ENCODE data around the gene GSTT4.
"Not testable (repeated sequence)": the region's sequence is repeated elsewhere in the genome, so short reads cannot be mapped to it uniquely, and the experiment has no call there.

Gene GSTT4

DNA sequence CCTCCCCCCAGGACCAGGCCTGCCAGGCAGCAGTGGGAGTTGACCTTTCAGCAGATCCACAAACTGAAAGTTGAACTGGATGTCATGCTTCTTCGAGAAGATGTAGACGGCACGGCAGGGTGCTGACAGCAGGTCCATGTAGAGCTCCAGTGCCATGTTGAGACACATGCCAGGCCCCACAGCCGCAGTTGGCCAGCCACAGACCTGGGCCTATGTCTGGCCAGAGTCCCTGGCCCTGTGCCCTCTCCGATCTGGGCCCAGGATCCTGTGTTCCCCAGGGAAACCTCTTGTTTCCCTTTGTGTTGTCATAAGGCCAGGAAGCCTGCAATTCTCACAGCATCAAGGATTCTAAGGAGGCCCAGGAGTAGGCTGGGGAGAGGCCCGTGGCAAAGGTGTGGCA, at the start of gene GSTT4:
TSS of gene GSTT4 (minus strand) at position 253 of the 400 bp plus-strand sequence. CDS start at position 156, 97 bp downstream.
- DNase-seq: no peak

DNA sequence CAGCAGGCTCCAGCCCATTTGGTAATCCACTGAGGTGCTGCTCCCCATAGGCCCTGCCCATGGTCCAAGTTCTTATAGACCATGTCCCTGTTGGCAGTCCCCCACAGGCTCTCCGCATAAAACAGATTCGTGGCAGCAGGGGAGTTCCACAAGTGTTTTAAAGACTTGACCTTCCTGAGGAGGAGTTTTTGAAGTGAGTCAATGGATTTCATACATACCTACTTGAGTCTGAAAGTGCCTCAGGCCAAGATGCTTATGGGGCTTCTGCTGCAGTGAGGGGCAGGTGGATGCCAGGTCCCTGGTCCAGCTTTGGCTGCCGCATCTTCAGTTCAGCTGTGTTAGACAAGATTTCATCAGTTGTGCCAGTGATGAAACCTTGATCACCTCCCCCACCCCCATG, 49.1 kb upstream of the GSTT4 start:
- peak; percentile 54 for DNase-seq

GRCh38 chr22:24053481-24054226, 48.4 kb upstream of the GSTT4 start:
- DNase-seq: no peak

DNA sequence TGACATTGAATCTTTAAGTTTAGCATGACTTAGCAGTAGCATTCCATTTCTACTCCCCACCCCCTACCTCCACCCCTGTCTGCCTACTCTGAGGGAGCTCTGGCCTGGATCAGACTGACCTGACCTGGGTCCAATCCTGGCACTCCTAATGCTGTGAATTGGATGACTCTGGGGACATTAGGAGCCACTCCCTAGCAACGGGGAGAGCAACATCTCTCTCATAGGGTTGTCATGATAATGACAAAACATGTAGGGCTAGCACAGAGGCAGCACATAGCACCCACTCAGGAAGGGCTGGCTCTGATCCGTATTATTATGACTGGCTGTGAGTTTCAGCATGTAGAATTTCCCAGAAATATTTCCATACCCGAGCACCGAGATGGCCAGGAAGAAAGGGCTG, 46.3 kb upstream of the GSTT4 start:
- no peak for DNase-seq

GRCh38 chr22:24051028-24051427, 45.8 kb upstream of the GSTT4 start:
- DNase-seq: no peak

GRCh38 chr22:24049978-24050377, 44.7 kb upstream of the GSTT4 start:
- DNase-seq: no peak

GRCh38 chr22:24049211-24049610, 44.0 kb upstream of the GSTT4 start:
- DNase-seq: no peak

DNA sequence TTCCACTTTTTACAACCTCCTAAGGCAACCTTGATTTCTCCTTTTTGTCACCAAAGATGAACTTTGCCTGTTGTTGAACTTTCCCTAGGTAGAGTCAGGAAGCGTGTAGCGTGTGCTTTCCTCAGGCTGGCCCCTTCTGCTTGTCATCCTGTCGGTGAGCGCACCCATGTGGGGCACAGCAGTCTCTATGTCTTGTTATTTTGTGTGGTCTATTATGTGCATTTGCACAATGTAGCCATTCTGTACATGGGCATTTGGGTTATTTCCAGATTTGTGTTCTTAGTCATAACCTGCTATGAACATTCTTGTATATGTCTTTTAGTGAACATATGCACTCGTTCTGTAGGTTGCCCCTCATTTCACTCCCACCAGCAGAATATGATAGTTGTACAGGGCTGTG, 40.8 kb upstream of the GSTT4 start:
- DNase-seq: no peak

DNA sequence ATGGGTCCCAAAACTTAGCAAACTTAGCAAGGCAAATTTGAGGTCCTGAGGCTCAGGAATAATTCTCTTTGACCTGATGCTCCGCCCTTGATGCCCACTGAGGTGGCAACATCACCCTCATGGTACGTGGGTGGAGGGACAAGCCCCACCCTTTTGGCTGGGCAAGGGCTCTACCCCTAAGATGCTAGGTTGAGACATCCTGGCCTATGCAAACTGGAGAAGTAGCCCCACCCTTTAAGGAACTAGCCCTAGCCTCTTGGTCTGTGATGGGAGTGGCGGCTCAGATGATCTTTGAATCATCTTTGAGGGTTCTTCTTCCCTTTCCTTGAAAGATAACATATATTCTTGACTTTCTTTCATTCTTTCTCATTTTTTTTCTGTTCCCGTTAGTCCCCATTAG, 38.7 kb upstream of the GSTT4 start:
- no peak for DNase-seq

- DNase-seq: not testable (repeated sequence)
Observed at GRCh38 chr22:24043465-24043864, 38.2 kb upstream of the GSTT4 start.

- no peak for DNase-seq
Observed at GRCh38 chr22:24040946-24041345, 35.7 kb upstream of the GSTT4 start.

- DNase-seq: no peak
Observed at GRCh38 chr22:24039046-24039445, 33.8 kb upstream of the GSTT4 start.

DNA sequence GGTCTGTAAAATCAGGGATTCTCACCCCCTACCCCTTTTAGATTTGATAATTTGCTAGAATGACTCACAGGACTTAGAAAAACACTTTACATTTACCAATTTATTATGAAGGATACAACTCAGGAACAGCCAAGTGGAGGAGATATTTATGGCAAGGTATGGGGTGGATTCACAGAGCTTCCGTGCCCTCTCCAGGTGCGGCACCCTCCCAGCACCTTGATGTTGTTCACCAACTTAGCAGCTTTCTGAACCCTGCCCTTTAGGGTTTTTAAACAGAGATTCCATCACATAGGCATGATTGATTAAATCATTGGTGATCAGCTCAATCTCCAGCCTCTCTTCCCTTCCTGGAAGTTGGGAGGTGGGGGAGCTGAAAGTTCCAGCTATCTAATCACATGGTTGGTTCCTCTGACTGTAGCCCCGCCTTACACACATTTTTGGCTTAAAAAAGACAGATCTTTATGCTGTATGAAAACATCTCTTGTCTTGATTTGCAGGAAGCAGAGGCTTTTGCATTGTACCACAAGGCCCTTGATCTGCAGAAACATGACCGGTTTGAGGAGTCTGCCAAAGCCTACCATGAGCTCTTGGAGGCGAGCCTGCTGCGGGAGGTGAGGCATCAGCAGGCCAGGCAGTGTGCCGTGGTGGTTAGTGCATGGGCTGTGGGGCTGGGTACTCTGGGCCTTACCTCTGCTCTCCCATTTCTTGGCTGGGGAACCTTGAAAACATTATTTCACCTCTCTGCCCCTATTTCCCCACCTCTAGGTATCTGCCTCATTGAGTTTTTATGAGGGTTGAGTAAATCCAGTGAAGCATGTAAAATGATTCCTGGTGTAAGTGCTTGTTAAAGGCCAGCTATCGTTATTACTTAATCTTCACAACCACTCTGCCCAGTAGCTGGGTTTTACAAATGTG, 32.9 kb upstream of the GSTT4 start:
- no peak for DNase-seq

- no peak for DNase-seq
Observed at GRCh38 chr22:24035296-24035695, 30.0 kb upstream of the GSTT4 start.

GRCh38 chr22:24033731-24034130, 28.5 kb upstream of the GSTT4 start:
- no peak for DNase-seq

GRCh38 chr22:24030186-24030702, 25.0 kb upstream of the GSTT4 start:
- DNase-seq: no peak

DNA sequence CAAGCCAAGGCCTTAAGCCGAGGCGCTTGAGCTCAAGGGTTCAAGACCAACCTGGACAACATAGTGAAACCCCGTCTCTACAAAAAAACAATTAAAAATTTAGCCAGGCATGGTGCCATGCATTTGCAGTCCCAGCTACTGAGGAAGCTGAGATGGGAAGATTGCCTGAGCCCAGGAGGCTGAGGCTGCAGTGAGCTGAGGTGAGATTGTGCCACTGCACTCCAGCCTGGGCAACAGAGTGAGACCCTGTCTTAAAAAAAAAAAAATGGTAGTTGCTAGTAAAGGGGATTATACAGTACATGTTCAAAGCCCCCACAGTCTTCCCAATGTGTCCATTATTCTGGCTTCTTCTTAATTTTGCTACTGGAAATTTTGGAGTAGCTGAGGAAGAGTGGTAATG, 24.1 kb upstream of the GSTT4 start:
- no peak for DNase-seq

DNA sequence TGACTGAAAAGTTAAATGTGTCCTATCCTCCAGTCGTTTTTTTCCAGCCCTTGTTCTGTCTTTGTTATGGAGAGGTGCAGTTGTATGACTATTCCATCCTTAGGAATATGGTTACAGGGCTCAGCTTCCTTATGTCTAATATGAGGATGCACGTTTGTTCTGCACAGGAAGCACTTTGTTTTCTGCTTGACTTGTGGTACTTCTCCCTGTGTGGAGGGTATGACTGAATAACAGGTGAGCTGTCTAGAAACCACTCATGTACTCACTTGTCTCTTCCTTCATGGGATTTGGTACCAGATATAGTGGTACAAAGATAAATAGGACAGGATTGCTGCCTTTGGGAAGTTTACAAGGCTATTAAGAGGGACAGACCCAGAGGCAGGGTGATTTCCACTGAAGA, 23.3 kb upstream of the GSTT4 start:
- no peak for DNase-seq

- no peak for DNase-seq
Observed at GRCh38 chr22:24027991-24028390, 22.7 kb upstream of the GSTT4 start.

DNA sequence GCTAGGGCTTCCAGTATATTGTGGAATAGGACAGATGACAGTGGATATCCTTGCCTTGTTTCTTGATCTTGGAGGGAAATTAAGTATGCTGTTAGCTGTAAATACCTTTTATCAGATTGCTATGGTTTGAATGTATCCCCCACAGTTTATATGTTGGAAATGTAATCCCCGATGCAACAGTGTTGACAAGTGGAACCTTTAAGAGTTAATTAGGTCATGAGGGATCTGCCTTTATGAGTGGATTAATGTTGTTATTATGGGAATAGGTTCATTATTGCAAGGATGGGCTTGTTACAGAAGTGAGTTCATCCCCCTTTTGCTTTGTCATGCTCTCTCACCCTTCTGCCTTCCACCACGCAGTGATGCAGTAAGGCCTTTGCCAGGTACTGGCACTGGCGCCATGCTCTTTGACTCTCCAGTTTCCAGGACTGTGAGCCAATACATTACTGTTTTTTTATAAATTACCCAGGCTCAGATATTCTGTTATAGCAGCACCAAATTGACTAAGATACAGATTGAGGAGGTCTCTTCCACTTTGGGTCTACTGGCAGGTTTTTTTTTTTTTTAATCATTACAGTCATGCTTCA, 22.2 kb upstream of the GSTT4 start:
- DNase-seq: no peak

DNA sequence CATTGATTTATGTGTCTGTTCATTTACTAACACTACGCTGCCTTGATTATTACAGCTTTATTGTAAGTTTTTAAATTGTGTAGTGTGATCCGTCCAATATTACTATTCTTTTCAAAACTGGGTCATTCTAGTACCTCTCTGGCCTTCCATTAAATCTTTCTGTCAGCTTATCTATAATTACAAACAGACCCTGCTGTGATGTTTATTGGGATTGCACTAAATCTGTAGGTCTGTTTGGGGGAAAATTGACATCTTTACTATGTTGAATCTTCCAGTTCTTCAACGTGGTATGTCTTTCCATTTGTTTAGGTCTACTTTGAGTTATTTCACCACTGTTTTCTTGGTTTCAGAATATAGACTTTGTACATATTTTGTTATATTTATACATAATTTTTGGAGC, 21.5 kb upstream of the GSTT4 start:
- DNase-seq: no peak

DNA sequence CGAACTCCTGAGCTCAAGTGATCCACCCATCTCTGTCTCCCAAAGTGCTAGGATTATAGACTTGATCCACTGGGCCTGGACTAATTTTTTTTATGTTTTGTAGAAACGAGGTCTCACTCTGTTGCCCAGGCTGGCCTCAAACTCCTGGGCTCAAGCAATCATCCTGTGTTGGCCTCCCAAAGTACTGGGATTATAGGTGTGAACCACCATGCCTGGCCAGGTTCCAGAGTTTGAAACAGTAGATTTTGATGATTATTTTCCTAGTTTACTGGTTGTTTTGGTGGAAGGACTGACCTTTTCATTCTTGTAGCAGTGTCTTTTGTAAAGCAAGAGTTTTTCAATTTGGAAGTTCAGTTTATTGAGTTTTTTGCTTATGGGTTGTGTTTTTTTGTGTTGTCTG, 20.8 kb upstream of the GSTT4 start:
- no peak for DNase-seq

DNA sequence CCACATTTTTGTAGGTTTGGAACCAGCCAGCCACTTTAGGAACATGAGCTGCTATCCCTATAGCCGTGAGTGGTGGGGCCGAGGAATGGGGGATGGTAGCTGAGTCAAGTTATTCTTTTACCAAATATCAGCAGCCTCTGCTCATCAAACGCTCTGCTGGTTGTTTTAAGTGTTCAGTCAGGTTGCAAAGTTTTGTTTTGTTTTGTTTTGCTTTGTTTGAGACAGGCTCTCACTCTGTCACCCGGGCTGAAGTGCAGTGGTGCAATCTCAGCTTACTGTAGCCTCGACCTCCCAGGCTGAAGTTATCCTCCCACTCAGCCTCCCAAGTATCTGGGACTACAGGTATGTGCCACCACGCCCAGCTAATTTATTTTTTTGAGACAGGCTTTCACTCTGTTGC, 20.2 kb upstream of the GSTT4 start:
- no peak for DNase-seq

DNA sequence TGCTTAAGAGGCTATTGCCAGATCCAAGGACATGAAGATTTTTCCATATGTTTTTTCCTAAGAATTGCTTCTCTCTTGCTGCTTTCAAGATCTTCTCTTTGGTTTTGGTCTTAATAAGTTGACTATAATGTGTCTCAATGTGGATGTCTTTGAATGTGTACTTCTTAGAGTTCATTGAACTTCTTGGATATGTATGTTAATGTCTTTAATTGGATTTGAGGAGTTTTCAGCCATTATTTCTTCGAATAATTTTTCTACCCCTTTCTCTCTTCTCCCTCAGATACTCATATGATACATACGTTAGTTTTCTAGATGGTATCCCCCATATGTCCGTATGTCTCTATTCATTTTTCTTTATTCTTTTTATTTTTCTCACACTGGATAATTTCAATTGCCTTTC, 19.1 kb upstream of the GSTT4 start:
- no peak for DNase-seq
